Renal pelvis (tissue), 12 donors: ENCODE measurements around the gene TECTA. TPM values are rescaled to one million over a fixed set of nuclear protein-coding genes. Genes with fewer than 3 reads are reported as not detected.

Experiments used
- DNase-seq: peaks from one replicate; pipeline ENCODE4 v3.0.0-alpha.2; 2013
- long read RNA-seq, 16 experiments: transcript quantifications; one replicate each; lab custom pipeline, GENCODE V29; 2026
- polyA plus RNA-seq, 3 donors: library from polyadenylated mRNA; unstranded; fragments of 120-200 nt; gene quantifications; one replicate each; pipeline ENCODE4 v1.2.1, GENCODE V29; 2013; ENCODE audit not compliant: insufficient read length in 3 of 3

TECTA gene
- polyA plus RNA-seq = 1 to 10 TPM; 2.0 to 2.7 (median 2.4) TPM
- long read RNA-seq, donor 1 = 0 reads
- long read RNA-seq, donor 2 = 0 reads
- long read RNA-seq, donor 3 = 0 reads
- long read RNA-seq, donor 4 = 0 reads
- long read RNA-seq, donor 5 = 0 reads
- long read RNA-seq, donor 6 = 0 reads
- long read RNA-seq, donor 7 = 0 reads
- long read RNA-seq, donor 8 = 0 reads
- long read RNA-seq, donor 9 = 0 reads
- long read RNA-seq, donor 10 = 0 reads
- long read RNA-seq, donor 11 = 0 reads
- long read RNA-seq, donor 12 = 0 reads
- long read RNA-seq, donor 13 = 0 reads
- long read RNA-seq, donor 14 = 0 reads
- long read RNA-seq, donor 15 = 0 reads
- long read RNA-seq, donor 16 = 0 reads

- DNase-seq = no peak
Measured at GRCh38 chr11:121100943-121101342, at the start of gene TECTA. TECTA (plus strand) TSS chr11:121101243; CDS start chr11:121102666, 1,423 bp downstream.

- DNase-seq = no peak
Measured at GRCh38 chr11:121053244-121053643, 47.8 kb upstream of the TECTA start.

GRCh38 chr11:121054266-121054665 lies 46.8 kb upstream of the TECTA start:
- DNase-seq = no peak

GRCh38 chr11:121055076-121055475 lies 46.0 kb upstream of the TECTA start:
- no peak for DNase-seq

- DNase-seq = no peak
Measured at GRCh38 chr11:121057922-121058321, 43.1 kb upstream of the TECTA start.

- no peak for DNase-seq
Measured at GRCh38 chr11:121058941-121059340, 42.1 kb upstream of the TECTA start.

GRCh38 chr11:121059605-121060004 lies 41.4 kb upstream of the TECTA start:
- no peak for DNase-seq

- no peak for DNase-seq
Measured at GRCh38 chr11:121063728-121064127, 37.3 kb upstream of the TECTA start.

- no peak for DNase-seq
Measured at GRCh38 chr11:121066623-121067022, 34.4 kb upstream of the TECTA start.

GRCh38 chr11:121067026-121067425 lies 34.0 kb upstream of the TECTA start:
- DNase-seq = no peak

GRCh38 chr11:121067453-121067852 lies 33.6 kb upstream of the TECTA start:
- peak; percentile 17 for DNase-seq

GRCh38 chr11:121067962-121068647 lies 32.9 kb upstream of the TECTA start:
- no peak for DNase-seq

GRCh38 chr11:121068787-121069186 lies 32.3 kb upstream of the TECTA start:
- no peak for DNase-seq

GRCh38 chr11:121070951-121071845 lies 29.8 kb upstream of the TECTA start:
- DNase-seq = no peak

- no peak for DNase-seq
Measured at GRCh38 chr11:121071846-121072450, 29.1 kb upstream of the TECTA start.

- no peak for DNase-seq
Measured at GRCh38 chr11:121081321-121081720, 19.7 kb upstream of the TECTA start.

GRCh38 chr11:121082219-121082618 lies 18.8 kb upstream of the TECTA start:
- DNase-seq = no peak

- peak; percentile 49 for DNase-seq
Measured at GRCh38 chr11:121082670-121083069, 18.4 kb upstream of the TECTA start.

- no peak for DNase-seq
Measured at GRCh38 chr11:121086866-121087265, 14.2 kb upstream of the TECTA start.

- DNase-seq = no peak
Measured at GRCh38 chr11:121089566-121089965, 11.5 kb upstream of the TECTA start.

- DNase-seq = no peak
Measured at GRCh38 chr11:121090145-121090721, 10.8 kb upstream of the TECTA start.
